ENCODE measurements around the gene DLEU7.

The DLEU7 gene

DNA sequence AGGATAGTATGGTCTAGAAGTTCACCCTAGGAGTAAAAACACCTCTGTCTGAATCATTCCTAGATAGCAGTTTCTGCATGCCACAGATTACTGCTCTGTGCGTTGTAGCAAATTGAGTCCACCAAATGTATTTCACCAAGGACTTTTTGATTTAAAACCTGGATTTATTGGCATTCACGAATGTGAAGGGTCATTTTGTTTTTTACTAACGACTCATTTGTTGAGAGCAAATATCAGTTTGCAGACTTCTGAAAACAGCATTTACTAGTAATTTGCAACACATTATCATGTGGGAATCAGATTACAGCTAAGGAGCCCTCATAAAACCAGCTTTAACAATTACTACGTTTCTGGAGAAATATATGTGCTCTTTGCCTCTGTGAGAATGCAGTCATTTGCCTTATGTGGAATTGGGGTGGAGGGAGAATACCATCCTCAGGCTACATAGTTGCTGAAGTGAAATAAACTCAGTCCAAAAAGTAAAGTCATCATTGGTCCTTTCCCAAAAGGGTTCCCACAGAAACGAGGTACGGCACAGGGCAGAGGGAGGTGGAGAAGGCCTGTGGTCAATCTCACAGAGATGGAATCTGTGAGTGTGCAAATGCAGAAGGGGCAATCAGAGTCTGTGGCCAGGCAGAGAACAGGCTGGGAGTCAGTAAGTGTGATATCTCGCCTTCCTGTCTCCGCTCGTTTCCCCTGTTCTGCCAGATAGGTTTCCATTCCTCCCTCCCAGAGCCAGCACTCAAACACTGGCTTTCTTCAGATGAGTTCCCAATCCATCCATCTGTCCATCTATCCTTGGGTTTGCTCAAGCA is 63.1 kb downstream of the DLEU7 start:
- H3K9me3 Mint-ChIP-seq = no peaks in the 10 kb centered on the region
- no peak overlapping the region for H3K27ac Mint-ChIP-seq (ENCODE audit: low read depth)
- no peak for ATAC-seq (replicated peaks; ENCODE audit: extremely low read depth, poor library complexity, severe bottlenecking)
- no peak overlapping the region for H3K4me3 Mint-ChIP-seq
- peaks cover 29% of the 10 kb centered on the region for H3K27me3 Mint-ChIP-seq
- DNase-seq (ENCODE audit: low spot score in 2 of 2) = no peak
- no peaks in the 10 kb centered on the region for H3K4me1 Mint-ChIP-seq
- no peaks in the 10 kb centered on the region for H3K36me3 Mint-ChIP-seq (ENCODE audit: insufficient read depth)

DNA sequence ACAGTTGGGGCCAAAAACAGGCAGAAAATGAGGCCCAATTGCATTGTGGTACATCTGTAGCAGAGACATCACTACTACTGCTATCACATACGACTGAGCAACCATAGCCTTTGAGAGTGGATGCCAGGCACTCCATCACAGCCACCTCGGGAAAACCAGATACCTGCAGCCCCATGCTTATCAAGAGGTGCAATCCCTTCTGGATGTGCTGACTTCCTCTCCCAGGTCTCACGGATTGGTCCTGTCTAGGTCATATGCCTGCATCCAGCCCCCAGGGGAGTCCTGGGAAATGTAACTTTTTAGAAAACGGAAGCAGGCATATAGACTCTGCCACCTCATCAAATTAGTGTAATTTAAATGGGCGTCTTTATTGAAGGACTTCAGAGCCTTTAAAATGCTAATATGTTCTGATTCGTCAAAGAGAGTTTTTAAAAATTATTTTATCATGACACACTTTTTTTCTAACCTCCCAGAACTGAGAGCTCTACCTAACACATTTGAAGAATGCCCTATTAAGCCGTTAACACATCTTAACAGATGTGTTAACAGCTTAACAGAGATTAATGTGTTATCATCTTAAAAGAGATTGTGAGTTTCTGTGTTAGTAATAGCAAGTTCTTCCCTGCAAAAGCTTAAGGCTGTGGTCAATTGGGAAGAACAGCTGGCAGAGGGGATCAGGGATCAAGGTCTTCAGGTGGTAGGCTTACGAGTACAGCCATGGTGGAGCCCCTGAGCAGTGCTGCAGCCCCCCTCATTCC is 63.9 kb downstream of the DLEU7 start:
- Mint-ChIP-seq H3K27me3 (peaks cover 37% of the 10 kb centered on the region), H3K4me3 (no peak overlapping the region), H3K4me1 (no peaks in the 10 kb centered on the region), H3K36me3 (ENCODE audit: insufficient read depth) (no peaks in the 10 kb centered on the region), H3K27ac (ENCODE audit: low read depth) (no peak overlapping the region), H3K9me3 (peaks cover 3% of the 10 kb centered on the region)
- no peak for DNase-seq (ENCODE audit: low spot score in 2 of 2)
- no peak for ATAC-seq (replicated peaks; ENCODE audit: extremely low read depth, poor library complexity, severe bottlenecking)

Data from central memory CD8-positive, alpha-beta T cell (primary cell).